UCSD-AML1 (cell line): ENCODE results near the gene JMY.
A peak's percentile ranks its signal among the peaks of the same experiment; 100 is the strongest.

Experiments
- DNase-seq: peaks from one replicate; lab custom pipeline; 2025; ENCODE audit not compliant: unreplicated experiment; lab: John Stamatoyannopoulos, UW

The JMY gene

GRCh38 chr5:79235634-79236361 is at the start of gene JMY:
Gene JMY, plus strand, starts transcription at chr5:79236131. Its CDS starts 520 bp downstream, at chr5:79236651.
- DNase-seq: peak; percentile 85

GRCh38 chr5:79186455-79186854 is 49.5 kb upstream of the JMY start:
- no peak for DNase-seq

GRCh38 chr5:79189439-79190234 is 46.3 kb upstream of the JMY start:
- no peak for DNase-seq

GRCh38 chr5:79190235-79190529 is 45.7 kb upstream of the JMY start:
- DNase-seq: no peak

- no peak for DNase-seq
Measured at GRCh38 chr5:79191457-79191856, 44.5 kb upstream of the JMY start.

GRCh38 chr5:79193643-79194042 is 42.3 kb upstream of the JMY start:
- no peak for DNase-seq

GRCh38 chr5:79200573-79201183 is 35.3 kb upstream of the JMY start:
- no peak for DNase-seq

GRCh38 chr5:79201206-79201605 is 34.7 kb upstream of the JMY start:
- no peak for DNase-seq

- no peak for DNase-seq
Measured at GRCh38 chr5:79202076-79202475, 33.9 kb upstream of the JMY start.

- no peak for DNase-seq
Measured at GRCh38 chr5:79205965-79206364, 30.0 kb upstream of the JMY start.

GRCh38 chr5:79206541-79206940 is 29.4 kb upstream of the JMY start:
- no peak for DNase-seq

- DNase-seq: no peak
Measured at GRCh38 chr5:79209505-79209904, 26.4 kb upstream of the JMY start.

GRCh38 chr5:79224286-79224984 is 11.5 kb upstream of the JMY start:
- no peak for DNase-seq

- no peak for DNase-seq
Measured at GRCh38 chr5:79225026-79225425, 10.9 kb upstream of the JMY start.

GRCh38 chr5:79225441-79225840 is 10.5 kb upstream of the JMY start:
- no peak for DNase-seq

- no peak for DNase-seq
Measured at GRCh38 chr5:79227484-79228025, 8.4 kb upstream of the JMY start.

- no peak for DNase-seq
Measured at GRCh38 chr5:79229357-79230174, 6.4 kb upstream of the JMY start.

- DNase-seq: no peak
Measured at GRCh38 chr5:79235261-79235633, 684 bp upstream of the JMY start.

GRCh38 chr5:79236362-79236969 is 535 bp downstream of the JMY start:
- DNase-seq: peak; percentile 68
